OCI-LY1 (cell line): ENCODE results near the gene RPL7L1.
"Not testable (repeated sequence)": the region's sequence is repeated elsewhere in the genome, so short reads cannot be mapped to it uniquely, and the experiment has no call there.

Experiments used
- H2AFZ ChIP-seq: fragments of 200-600 bp; sonication (generic), shearing (Covaris generic); 2 replicates; pipeline ENCODE4 v1.6.0; 2014; ENCODE audit warnings: antibody characterized with exemption, mild to moderate bottlenecking, low read length
- H3F3A ChIP-seq: fragments of 200-600 bp; sonication (generic), shearing (Covaris generic); 2 replicates; pipeline ENCODE4 v1.6.0; 2014; ENCODE audit warnings: mild to moderate bottlenecking, antibody characterized with exemption, low read length, moderate library complexity; ENCODE audit not compliant: insufficient read depth
- H3K27ac ChIP-seq: fragments of 200-600 bp; sonication (generic); 2 replicates; pipeline ENCODE4 v1.5.1; 2014; ENCODE audit warnings: low read length, mixed run types, mild to moderate bottlenecking, low read depth; ENCODE audit not compliant: poor library complexity, severe bottlenecking
- H3K27me3 ChIP-seq: fragments of 200-600 bp; sonication (generic); 2 replicates; pipeline ENCODE4 v1.6.0; 2014; ENCODE audit warnings: antibody characterized with exemption, mild to moderate bottlenecking, low read length, moderate library complexity; ENCODE audit not compliant: insufficient read depth
- H3K36me3 ChIP-seq: fragments of 200-600 bp; sonication (generic); 2 replicates; pipeline ENCODE4 v1.6.1; 2014; ENCODE audit warnings: mild to moderate bottlenecking, antibody characterized with exemption, low read length, moderate library complexity, mixed read lengths; ENCODE audit not compliant: insufficient read depth
- H3K4me1 ChIP-seq: fragments of 200-600 bp; sonication (generic); 2 replicates; pipeline ENCODE4 v1.5.1; 2014; ENCODE audit warnings: mild to moderate bottlenecking, low read length, moderate library complexity; ENCODE audit not compliant: insufficient read depth, severe bottlenecking
- H3K4me2 ChIP-seq: fragments of 200-600 bp; sonication (generic), shearing (Covaris generic); 2 replicates; pipeline ENCODE4 v1.6.1; 2014; ENCODE audit warnings: low read length
- H3K4me3 ChIP-seq: fragments of 200-600 bp; sonication (generic); 2 replicates; pipeline ENCODE4 v1.5.1; 2014; ENCODE audit warnings: low read length, low read depth, mild to moderate bottlenecking, mixed read lengths; ENCODE audit not compliant: poor library complexity, severe bottlenecking
- H3K79me2 ChIP-seq: fragments of 200-600 bp; shearing (Covaris generic); 2 replicates; pipeline ENCODE4 v1.6.1; 2016; ENCODE audit warnings: mixed run types, low read length, mixed read lengths; ENCODE audit not compliant: insufficient read depth
- H3K9ac ChIP-seq: fragments of 200-600 bp; sonication (generic), shearing (Covaris generic); 2 replicates; pipeline ENCODE4 v1.6.1; 2014; ENCODE audit warnings: mild to moderate bottlenecking, low read length, mixed read lengths
- H3K9me2 ChIP-seq: fragments of 200-600 bp; sonication (generic), shearing (Covaris generic); 2 replicates; pipeline ENCODE4 v1.6.1; 2014; ENCODE audit warnings: low read depth, mild to moderate bottlenecking, low read length, mixed read lengths
- H3K9me3 ChIP-seq: fragments of 200-600 bp; shearing (Covaris generic); 2 replicates; pipeline ENCODE4 v1.6.1; 2014; ENCODE audit warnings: low read length, mixed read lengths
- H4K20me1 ChIP-seq: fragments of 200-600 bp; sonication (generic), shearing (Covaris generic); 2 replicates; pipeline ENCODE4 v1.6.0; 2016; ENCODE audit warnings: mild to moderate bottlenecking, low read length; ENCODE audit not compliant: insufficient read depth
- CTCF ChIP-seq: fragments of 200-600 bp; sonication (generic), shearing (Covaris generic); IDR thresholded peaks from 2 replicates; pipeline ENCODE4 v1.5.1; 2017; ENCODE audit warnings: mild to moderate bottlenecking, antibody characterized with exemption, low read length, moderate library complexity, mixed read lengths
- EZH2 ChIP-seq: fragments of 200-600 bp; sonication (generic), shearing (Covaris generic); IDR thresholded peaks from 2 replicates; pipeline ENCODE4 v1.8.0; 2017; ENCODE audit warnings: borderline replicate concordance, mixed run types, mild to moderate bottlenecking, antibody characterized with exemption, low read length, moderate library complexity, mixed read lengths

RPL7L1 gene

GRCh38 chr6:42880871-42881270, 1.5 kb downstream of the RPL7L1 start:
- peaks cover 30% of the 10 kb centered on the region for H3K4me1 ChIP-seq
- H3K79me2 ChIP-seq, result peaks cover 21% of the 10 kb centered on the region
- peak; percentile 33; the same call in 1 of the 2 replicates for TF ChIP-seq CTCF
- peak overlapping the region; percentile 93 for H3K4me3 ChIP-seq
- H4K20me1 ChIP-seq, H3K27me3 ChIP-seq, H3K9me2 ChIP-seq, H2AFZ ChIP-seq, H3F3A ChIP-seq, H3K9me3 ChIP-seq: not testable (repeated sequence)
- H3K9ac ChIP-seq, result peak overlapping the region; percentile 92
- peaks cover 51% of the 10 kb centered on the region for H3K36me3 ChIP-seq
- H3K4me2 ChIP-seq, result peak overlapping the region; percentile 80
- H3K27ac ChIP-seq, result peak overlapping the region; percentile 93

GRCh38 chr6:42885702-42886101, 6.3 kb downstream of the RPL7L1 start:
- Histone ChIP-seq H3K9ac (no peak overlapping the region), H3K4me3 (no peak overlapping the region), H3K27ac (no peak overlapping the region), H3K4me2 (no peak overlapping the region), H3K79me2 (peaks cover 13% of the 10 kb centered on the region), H3F3A (peaks cover 6% of the 10 kb centered on the region; the same call in 1 of the 2 replicates), H4K20me1 (no peaks in the 10 kb centered on the region), H3K9me3 (no peaks in the 10 kb centered on the region), H3K4me1 (peaks cover 26% of the 10 kb centered on the region), H3K27me3 (no peaks in the 10 kb centered on the region), H2AFZ (no peak overlapping the region), H3K36me3 (peaks cover 67% of the 10 kb centered on the region), H3K9me2 (no peaks in the 10 kb centered on the region)
- TF ChIP-seq CTCF (no peak), EZH2 (no peak)

GRCh38 chr6:42888201-42888600, 8.8 kb downstream of the RPL7L1 start:
- not testable (repeated sequence) for H3K9me2 ChIP-seq, H3K9ac ChIP-seq, H3K27me3 ChIP-seq, H3K4me3 ChIP-seq, H3K27ac ChIP-seq, H2AFZ ChIP-seq, H3K9me3 ChIP-seq, H3K4me2 ChIP-seq, H3F3A ChIP-seq, H3K79me2 ChIP-seq, H4K20me1 ChIP-seq
- Histone ChIP-seq H3K4me1 (peaks cover 34% of the 10 kb centered on the region), H3K36me3 (peaks cover 44% of the 10 kb centered on the region)

- Histone ChIP-seq H3K27me3 (no peaks in the 10 kb centered on the region), H3K27ac (peak overlapping the region; percentile 75), H3K4me2 (peak overlapping the region; percentile 92), H3F3A (peaks cover 6% of the 10 kb centered on the region; the same call in 1 of the 2 replicates), H3K4me3 (peak overlapping the region; percentile 77), H3K9me3 (no peaks in the 10 kb centered on the region), H3K9ac (peak overlapping the region; percentile 84), H4K20me1 (no peaks in the 10 kb centered on the region), H3K36me3 (peaks cover 28% of the 10 kb centered on the region), H3K9me2 (no peaks in the 10 kb centered on the region), H3K4me1 (peaks cover 48% of the 10 kb centered on the region), H3K79me2 (no peaks in the 10 kb centered on the region), H2AFZ (no peak overlapping the region)
- TF ChIP-seq CTCF (no peak), EZH2 (no peak)
Observed at GRCh38 chr6:42889815-42890214, 10.4 kb downstream of the RPL7L1 start.
